HG02943 (cell line): Measurements from ENCODE around the gene SEC16A.

Source experiments
- ATAC-seq: cut with Tn5 transposase; IDR thresholded peaks from one replicate; pipeline ENCODE4 v1.9.1; 2021; ENCODE audit warnings: mild to moderate bottlenecking, low read depth, moderate library complexity; ENCODE audit not compliant: unreplicated experiment

SEC16A gene

DNA sequence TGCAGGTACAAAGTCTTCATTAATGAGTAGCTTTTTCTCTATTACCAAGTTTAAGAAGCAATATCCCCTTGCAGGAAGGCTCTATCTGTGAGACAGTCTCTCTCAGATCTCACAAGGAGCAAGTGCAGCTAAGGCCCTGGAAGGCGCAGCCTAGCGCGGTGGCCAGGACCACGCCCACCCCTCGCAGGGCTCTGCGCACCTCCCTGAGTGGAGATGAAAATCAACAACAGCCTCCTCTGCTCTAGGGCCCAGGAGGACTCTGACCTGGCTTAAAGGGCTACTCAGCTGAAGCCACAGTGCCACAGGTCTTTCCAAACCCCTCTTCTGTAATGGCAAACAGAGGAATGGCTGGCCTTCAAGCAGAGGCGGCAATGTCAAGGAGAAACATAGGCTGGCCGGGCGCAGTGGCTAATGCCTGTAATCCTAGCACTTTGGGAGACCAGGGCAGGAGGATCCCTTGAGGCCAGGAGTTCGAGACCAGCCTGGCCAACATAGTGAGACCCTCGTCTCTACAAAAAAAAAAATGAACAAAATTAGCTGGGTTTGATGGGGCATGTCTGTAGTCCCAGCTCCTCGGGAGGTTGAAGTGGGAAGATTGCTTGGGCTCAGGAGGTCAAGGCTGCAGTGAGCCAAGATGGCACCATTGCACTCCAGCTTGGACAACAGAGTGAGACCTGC, 11.9 kb downstream of the SEC16A start:
- no peak for ATAC-seq

DNA sequence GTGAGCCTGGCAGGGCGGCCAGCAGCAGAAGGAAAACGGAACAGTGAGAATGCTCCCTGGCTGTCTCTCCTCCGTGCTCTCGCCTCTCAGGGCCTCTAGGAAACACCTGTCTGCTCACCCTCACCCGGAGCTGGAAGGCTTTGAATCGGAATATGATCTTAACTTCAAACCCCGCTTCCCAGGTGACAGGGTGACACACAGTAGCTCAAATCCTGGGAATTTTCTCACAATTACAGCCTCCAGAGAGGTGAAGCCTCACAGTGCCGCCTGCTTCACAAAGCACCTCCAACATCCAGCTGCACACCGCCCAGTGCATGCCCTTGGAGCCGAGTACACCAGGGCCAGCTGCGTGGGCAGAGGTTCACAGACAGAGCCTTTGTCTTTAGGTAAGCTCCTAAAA, 12.5 kb downstream of the SEC16A start:
- ATAC-seq, result no peak

DNA sequence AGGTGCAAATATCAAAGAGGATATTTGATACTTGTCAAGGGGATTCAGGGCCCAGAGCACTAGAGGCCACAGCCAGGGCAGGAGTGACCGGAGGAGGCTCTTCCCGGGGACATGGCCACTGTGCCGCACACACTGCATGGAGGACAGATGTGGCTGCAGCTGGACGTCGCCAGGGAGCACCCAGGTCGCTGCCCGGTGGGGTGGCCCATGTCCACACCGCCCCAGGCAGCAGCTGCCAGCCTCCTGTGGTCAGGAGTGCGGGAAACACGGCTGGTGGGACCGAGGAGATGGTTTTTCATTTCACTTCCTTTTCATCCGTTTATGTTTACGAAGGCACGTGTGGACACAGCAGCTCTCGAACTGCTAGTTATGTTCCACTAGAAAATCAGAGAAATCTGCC, 15.1 kb downstream of the SEC16A start:
- ATAC-seq, result no peak

DNA sequence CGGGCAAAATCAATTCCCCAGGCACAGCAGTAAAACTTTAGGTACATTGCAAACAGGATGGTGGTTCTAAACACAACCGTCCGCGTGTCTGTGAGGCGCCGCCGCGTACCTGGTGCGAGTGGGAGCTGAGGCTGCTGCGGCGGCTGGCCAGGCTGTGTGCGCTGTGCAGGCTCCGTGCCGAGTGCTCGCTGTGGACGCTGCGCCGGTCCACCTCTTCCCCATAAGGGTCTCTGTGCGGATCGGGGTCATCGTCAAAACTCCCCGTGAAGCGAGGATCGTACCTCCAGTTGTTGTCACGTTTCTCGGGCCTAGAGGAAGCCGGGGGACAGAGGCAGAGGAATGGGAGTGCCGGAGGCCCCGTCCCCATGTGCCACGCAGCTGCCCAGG, 16.7 kb downstream of the SEC16A start:
- ATAC-seq, result no peak

DNA sequence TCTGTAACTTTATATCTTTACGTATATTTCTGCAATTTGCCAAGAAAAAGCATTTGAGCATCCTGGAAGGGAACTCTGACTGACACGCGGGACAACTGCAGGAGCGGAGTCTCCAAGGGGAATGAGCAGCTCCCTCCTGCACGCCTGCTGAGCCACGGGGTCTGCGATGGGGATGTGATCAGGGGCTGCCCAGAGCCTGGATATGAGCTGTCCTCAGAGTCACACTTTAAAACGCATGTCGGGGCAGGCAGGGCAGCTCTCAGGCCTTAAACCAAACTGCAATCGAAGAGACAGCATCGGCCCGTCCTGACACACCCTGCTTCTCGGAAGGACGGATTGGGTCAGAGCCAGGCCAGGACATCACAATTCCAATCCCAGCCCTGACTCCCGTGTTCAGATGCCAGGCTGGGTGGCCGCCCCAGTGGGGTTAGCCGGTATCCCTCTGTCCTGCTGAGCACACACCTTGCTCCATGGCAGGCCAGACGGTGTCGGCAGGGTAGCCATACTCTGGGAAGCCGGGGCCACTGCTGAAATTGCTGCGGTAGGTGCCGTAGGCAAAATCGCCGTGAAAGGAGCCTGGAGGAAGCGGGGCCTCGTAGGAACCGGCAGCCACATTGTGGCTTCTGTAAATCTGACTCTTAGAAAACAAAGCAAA, 17.2 kb downstream of the SEC16A start:
- ATAC-seq, result no peak

DNA sequence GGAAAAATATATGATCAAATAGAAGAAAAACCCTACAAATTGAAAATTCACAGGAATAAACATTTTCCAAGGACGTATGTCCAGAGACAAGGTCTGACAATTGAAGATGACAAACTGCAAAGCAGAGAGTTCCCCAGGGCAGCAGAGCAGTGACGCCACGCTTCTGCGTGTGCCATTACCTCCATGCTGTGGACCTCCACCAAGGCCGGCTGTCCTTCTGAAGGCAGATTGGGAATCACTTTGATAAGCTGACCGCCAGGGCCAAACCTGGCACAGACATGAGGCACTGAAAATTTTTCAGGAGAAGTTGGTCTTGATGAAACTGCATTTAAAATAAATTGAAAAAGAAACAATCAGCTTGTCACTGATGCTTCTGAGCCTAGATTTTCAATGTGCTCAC, 18.6 kb downstream of the SEC16A start:
- no peak for ATAC-seq

DNA sequence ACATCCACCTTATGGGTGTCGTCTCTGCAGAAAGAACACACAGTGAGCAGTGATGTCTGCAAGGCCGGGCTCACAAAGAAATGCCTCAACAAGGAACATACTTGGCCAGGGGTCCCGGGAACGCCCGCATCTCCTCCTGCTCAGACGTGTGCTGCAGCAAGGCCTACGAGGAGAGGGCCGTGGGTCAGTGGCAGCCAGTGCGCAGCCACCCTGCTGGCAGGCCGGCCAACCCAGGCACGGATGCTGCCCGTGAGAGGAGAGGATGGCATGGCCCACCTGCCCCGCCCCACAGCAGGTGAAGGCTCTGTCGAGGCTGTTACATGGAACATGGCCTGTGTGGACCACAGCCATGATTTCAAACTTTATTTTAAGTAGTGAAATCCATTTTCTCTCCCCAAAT, 19.3 kb downstream of the SEC16A start:
- ATAC-seq, result no peak

DNA sequence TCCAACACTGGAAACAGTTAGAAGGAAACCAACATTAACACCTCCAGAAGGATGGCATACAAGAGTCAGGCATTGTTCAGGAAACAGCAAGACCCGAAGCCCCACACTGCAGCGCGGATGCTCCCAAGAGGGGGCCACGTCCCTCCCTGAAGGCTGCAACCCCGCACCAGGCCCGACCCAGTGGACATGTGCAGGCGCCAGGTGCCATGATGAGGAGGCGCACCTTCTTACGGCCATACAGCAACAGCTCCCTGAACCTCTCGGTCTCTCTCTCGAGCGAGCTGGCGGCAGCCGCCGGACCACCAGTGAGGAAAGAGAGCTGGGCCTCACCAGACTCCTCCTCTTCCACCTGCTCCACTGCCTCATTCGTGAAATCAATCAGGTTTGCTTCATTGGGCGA, 20.2 kb downstream of the SEC16A start:
- ATAC-seq, result no peak

DNA sequence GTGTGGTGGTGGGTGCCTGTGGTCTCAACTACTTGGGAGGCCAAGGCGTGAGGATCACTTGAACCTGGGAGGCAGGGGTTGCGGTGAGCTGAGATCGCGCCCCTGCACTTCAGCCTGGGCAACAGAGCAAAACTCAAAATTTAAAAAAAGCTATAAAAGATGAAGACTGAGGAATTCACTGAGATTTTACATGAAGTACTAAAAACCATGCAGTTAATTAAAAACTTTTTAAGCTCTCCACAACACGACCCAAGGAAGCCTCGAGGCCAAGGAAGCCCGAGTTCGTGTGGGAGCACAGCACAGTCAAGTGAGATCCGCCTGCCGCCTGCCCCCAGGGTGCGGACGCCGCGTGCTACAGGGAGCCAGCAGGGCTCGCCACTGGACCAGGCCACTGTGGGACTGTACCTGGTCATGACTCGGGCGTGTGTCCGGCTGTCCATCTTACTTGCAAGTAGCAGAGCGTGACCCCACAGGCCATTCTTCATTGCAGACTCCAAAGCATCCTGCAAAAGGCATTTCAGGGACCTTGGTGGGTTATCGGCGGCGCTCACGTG, 22.0 kb downstream of the SEC16A start:
- no peak for ATAC-seq

DNA sequence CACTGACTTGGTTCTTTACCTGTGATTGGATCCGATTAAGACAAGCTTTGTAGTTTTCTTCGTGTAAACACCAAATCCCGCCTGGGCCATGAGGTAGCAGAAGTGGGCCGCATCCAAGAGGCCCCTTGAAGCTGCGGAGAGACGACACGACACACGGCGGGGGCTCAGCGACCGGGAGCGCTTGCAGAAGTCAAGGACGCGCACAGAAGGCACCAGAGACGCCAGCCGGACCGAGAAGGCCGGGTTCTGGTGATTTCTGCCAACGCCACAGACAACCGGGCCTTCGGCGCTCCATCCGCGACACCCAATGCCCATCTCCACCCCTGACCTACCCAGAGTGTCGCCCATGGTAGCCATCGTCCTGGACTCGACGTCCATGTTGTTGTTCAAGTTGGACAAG, 23.4 kb downstream of the SEC16A start:
- no peak for ATAC-seq

DNA sequence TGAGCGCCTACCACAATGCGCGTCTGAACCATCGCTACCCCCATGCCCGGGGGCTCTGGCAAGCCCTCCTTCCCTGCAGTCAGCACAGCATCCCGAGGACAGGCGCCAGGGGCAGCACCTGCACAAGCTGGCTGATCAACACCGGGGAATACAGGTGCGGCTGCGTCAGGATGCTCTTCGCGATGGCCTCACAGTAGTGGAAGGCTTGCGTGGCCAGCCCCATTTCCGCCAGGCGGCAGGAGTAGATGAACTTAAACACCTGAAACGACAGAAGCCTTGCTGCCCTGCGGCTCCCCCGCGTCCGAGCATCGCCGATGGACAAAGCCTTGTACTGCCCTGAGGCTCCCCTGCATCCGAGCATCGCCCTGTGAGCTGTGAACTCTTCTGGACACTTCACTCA, 25.5 kb downstream of the SEC16A start:
- ATAC-seq, result no peak

DNA sequence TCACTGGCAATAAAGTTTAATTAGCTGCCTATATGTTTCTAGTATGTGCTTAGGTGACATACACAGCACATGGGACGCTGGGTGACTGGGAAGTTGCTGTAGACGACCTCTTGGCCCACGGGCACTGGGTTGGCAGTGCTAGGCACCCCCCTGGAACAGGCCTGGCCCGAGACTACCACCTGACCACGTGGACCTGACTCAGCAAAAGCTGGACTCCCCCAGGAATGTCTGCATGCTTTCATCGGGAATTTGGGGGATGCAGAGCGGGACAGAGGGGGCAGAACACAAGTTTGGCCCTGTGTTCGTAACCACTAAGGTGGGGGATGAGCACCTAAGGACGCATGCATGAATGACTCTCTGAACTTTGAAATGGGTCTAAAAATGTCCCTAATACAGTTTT, 26.6 kb downstream of the SEC16A start:
- no peak for ATAC-seq

DNA sequence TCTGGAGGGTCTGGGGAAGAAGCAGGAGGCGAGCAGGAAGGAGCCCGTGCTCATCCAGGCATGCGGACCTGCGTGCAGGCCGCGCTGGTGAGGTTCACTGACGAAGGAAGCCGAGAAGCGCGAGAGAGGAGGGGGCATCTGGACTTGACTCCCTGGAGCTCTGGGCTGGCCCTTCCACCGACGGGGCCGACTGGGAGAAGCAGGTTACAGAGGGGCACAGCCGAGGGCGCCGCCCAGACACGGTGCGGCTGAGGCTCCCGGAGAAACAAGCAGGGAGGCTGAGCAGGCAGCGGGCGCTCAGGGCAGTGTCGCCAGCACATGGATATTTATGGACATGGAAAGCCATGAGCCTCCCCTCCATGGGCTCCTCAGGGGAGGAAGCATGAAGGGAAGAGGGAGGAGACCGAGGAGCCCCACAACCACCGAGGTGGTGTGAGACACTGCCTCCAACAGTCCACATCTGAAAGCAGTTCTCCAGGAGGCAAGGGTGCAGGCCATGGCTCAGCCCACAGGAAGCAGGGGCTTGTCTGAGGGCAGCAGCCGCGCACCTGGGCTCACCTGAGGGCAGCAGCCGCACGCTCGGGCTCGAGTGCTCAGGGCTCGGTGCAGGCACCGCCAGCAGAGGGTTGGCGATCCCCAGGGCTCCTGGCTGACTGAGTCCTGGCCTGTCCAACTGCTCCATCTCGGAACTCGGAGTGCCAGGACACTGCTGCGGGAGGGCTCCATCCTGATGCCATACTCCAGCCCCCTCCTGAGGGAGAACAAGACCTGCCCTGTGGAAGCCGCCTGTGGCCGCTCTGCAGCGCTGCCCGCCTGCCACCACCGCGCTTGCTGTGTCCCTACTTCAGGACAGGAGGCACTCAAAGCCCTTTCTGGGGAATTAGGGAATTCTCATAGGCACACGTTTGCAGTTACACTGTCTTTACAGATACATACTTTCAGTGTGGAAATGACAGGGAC, 27.5 kb downstream of the SEC16A start:
- ATAC-seq, result no peak

DNA sequence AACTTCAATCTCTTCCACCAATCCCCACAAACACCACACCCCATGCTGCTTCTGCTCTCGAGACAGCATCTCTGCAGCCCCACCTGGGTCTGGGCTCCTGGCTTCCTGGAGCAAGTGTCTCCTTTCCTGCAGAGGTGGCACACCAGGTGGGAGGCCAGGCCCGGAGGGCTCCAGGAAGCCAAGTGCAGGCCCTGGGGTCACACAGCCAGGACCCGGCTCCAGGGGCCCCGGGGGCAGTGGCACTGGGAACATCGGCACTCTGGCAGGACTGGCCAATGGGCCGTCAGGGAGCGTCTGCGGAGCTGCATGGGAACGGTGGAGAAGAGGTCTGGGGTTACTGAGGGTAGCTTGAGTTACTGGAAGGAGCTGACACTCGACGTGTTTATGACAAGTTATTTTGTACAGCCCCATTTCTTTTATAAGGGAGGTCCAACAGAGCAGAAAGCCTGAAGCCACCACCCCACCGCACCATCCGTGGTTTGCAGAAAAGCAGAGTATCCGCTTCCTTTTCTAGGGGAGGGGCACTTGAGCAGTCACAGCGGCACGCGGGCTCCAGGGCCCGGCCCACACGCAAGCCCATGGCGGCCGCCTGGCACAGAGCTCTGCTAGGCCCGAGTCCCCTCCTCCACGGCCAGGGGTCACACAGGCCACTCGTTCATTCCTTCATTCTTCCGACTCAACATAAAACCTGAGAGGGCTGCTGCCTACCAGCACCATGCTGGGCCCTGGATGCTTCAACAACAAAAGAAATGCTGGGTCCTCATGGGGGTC, 28.6 kb downstream of the SEC16A start:
- ATAC-seq, result no peak

DNA sequence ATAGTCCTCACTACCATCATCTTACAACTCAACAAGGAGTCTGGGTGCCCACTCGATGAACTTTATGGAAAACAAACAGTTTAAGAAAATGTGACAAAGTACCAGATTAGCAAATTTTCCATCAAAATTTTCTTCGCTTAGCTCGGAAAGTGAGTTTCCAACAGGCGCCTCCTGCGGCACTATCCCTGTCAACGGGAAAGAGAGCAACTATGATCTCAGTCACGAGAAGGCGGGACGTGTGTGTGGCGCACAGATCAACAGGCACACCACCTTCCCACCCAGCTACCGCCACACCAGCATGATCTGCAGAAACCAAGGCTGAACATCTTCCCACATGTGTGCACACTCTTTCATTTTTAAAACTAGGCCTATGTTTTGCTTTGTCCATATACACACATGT, 29.5 kb downstream of the SEC16A start:
- no peak for ATAC-seq

DNA sequence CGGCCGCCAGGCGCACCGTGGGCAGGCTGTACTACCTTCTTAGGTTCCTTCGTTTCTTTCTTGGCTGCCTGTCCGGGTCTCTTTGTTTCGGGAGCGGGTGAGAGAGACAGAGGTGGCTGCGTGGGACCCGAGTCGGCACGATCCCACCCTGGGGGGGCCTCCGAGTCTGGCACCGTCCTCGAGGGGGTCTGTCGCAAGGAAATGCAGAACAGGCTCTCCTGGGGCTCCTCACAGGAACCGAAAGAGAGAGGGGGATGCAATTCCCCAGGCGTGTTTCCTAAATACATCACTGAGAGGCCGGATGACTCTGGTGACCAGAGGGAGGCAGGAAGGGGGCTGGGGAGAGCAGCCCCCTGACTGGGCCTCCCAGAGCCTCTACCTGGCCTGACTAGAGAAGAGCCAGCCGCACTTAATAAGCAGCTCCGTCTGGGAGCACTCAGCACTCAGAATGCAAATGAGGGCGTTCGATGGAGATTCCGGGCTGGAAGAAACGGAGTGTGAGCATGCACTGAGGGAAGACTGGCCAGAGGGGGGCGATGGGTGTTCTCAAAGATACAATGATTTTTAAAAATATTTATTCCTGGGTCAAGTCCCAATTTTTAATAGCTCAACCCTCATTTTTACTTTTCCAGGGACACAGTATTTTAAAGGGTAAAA, 31.5 kb downstream of the SEC16A start:
- no peak for ATAC-seq

DNA sequence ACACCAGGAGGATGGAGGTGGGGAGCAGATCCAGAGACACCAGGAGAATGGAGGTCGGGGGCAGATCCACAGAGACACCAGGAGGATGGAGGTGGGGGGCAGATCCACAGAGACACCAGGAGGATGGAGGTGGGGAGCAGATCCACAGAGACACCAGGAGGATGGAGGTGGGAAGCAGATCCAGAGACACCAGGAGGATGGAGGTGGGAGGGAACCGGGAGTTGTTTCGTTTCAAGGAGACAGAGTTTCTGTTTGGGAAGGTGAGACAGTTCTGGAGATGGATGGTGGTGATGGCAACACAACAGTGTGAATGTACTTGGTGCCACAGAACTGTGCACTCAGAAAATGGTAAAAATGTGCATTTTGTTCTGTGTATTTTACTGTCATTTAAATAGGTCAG, 34.2 kb downstream of the SEC16A start:
- ATAC-seq, result no peak

DNA sequence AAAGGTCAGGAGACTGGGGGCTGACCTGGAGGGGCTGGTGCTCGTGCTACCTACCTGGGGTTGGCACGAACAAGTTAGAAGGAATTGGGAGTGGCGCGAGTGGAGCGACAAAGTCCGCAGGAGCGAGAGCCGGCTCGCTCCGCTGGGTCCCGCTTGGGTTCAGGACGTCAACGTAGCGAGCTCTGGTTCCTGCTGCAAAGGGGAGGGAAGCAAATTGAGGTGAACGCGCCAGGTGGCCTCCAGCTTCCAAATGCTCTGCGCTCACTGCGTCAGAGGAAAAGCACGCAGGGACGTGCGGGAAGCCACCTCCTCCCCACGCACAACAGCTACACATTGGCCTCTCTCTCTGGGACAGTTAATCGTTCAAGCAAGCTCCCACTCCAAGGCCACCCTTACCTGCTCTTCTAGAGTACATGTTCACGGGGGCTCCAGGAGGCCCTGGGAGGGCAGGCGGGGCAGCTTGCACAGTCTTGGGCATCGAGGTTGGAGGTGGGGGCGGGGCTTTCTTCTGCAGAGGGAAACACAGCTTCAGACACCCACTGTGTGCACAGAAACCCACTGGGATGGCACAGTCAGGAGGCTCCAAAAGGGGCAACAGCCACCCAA, 35.6 kb downstream of the SEC16A start:
- no peak for ATAC-seq

DNA sequence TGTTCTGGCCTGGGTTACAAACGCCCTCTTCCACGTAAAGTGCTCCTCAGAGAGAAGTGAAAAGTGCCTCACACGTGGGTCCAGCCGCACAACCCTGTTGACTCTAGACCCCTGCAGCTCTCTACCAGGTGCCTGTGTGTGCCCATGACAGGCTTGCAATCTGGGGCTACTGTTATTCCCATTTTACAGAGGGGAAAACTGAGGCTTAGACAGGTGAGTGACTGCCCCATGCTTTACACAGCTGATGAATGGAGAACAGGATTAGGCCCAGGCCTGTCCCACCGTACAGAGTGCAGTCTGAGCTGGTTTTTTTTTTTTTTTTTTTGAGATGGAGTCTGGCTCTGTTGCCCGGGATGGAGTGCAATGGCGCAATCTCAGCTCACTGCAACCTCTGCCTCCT, 37.0 kb downstream of the SEC16A start:
- ATAC-seq, result no peak

DNA sequence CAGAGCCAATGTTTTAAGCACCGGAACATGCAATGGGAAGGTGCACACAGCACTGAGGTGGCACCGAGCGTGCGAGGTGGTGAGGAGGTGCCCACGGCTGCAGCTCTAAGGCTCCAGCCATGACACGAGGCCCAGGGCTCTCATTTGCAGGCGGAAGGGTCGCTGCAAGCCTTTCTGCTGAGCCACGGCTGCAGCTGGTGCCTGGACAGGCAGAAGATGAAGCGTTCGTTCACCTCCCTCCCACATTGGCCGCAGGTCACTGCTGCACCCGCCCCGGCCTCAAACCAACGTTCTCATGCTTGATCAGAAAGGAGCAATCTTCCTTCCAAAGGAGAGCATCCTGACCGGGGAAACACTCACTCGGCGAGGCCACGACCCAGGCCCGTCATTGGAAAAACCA, 38.7 kb downstream of the SEC16A start:
- ATAC-seq, result no peak
